KBM-7 (cell line): ENCODE results near the gene EVX1.

Experiments
- DNase-seq: peaks from one replicate; pipeline ENCODE4 v3.0.0-alpha.2; 2015
- in situ Hi-C: fragments of 300-500 bp; cut with MboI; formaldehyde crosslinking; loops from 2 replicates; pipeline ENCODE4 v1.14.3; 2020; ENCODE audit warnings: low sequenced_read_pairs, low pct_unique_long_range_greater_than_20kb, mixed read lengths

The EVX1 gene

DNA sequence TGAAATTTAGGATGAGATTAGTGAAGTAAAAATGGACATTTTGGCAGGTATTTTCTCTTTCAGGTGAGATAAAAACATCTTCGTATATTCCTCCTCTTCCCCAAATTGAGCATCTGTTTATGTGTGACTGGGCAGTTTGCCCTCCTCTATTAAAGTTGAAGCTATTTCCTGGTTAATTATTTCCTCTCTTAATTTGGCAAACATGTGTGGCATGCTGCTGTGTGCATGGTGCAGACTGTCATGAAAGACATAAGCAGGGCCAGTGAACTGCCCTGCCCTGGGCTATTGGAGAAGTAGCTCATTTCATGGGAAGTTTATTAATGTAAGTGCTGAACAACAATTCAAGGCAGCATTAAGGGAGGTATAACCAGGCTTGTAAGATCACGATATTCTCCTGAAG lies 52.6 kb downstream of the EVX1 start:
- in situ Hi-C loops: no loop called here
- no peak for DNase-seq

DNA sequence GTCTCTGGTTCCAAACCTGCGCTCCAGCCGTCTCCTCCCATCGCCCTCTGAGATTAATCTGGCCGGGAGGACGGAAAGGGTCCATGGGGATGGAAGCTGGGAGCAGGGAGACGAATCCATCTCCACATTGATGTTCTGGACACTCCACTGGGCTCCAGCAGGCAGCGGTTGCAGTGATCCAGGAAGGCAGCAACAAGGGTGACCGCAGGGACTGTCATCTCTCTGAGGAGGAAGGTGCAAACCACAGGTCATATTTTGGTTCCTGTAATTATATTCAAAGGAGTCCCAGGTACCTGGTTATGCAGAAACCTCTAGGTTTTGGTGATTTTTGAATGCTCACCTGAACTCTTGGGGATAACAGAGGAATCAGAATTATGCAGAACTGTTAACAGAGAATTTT lies 54.8 kb downstream of the EVX1 start:
- in situ Hi-C loops: no loop called here
- DNase-seq: no peak
